Measurements from ENCODE around the gene APCDD1L. TPM values are rescaled to one million over a fixed set of nuclear protein-coding genes. Genes with fewer than 3 reads are reported as not detected.

Gene APCDD1L
- total and polyA plus RNA-seq, 4 donors, result 0.02 to 0.74 (median 0.31) TPM

GRCh38 chr20:58549231-58550209 lies 34.3 kb upstream of the APCDD1L start:
- TF ChIP-seq CTCF (IDR thresholded peaks at IDR 0.05; ENCODE audit: control extremely low read depth, extremely low read depth), result no peak
- Histone ChIP-seq H3K36me3 (ENCODE audit: control insufficient read depth in 4 of 4, insufficient read depth in 4 of 4, low read length in 4 of 4) (no peaks in the 10 kb centered on the region), H3K27me3 (ENCODE audit: control insufficient read depth in 3 of 3, insufficient read depth in 3 of 3, low read length in 2 of 3) (peaks cover 2 to 4% (median 3%) of the 10 kb centered on the region in 3 donors), H3K4me1 (ENCODE audit: control insufficient read depth in 5 of 5, insufficient read depth in 5 of 5, low read length in 5 of 5) (peaks cover 0 to 75% (median 10%) of the 10 kb centered on the region in 5 donors), H3K9ac (ENCODE audit: insufficient read depth in 1 of 2, low read length in 2 of 2) (no peak overlapping the region), H3K4me3 (no peak overlapping the region), H3K9me3 (ENCODE audit: control insufficient read depth in 4 of 4, insufficient read depth in 3 of 4, low read length in 3 of 4) (peaks cover 0 to 3% (median 0%) of the 10 kb centered on the region in 4 donors), H3K27ac (ENCODE audit: low read depth in 1 of 2, low read length in 1 of 2) (no peak overlapping the region)
- ATAC-seq (ENCODE audit: insufficient read depth, low FRiP score), result no peak
- DNase-seq, result peak; percentile 43 to 55 (median 52)
- 88% methylated on average over 13 of the region's 13 CpGs for WGBS, 2 donors

GRCh38 chr20:58547623-58548475 lies 32.6 kb upstream of the APCDD1L start:
- Histone ChIP-seq H3K9ac (ENCODE audit: insufficient read depth in 1 of 2, low read length in 2 of 2) (no peak overlapping the region), H3K27ac (ENCODE audit: low read depth in 1 of 2, low read length in 1 of 2) (no peak overlapping the region), H3K27me3 (ENCODE audit: control insufficient read depth in 3 of 3, insufficient read depth in 3 of 3, low read length in 2 of 3) (peaks cover 2 to 4% (median 3%) of the 10 kb centered on the region in 3 donors), H3K9me3 (ENCODE audit: control insufficient read depth in 4 of 4, insufficient read depth in 3 of 4, low read length in 3 of 4) (peaks cover 0 to 3% (median 0%) of the 10 kb centered on the region in 4 donors), H3K4me1 (ENCODE audit: control insufficient read depth in 5 of 5, insufficient read depth in 5 of 5, low read length in 5 of 5) (peaks cover 0 to 60% (median 7%) of the 10 kb centered on the region in 5 donors), H3K4me3 (no peak overlapping the region), H3K36me3 (ENCODE audit: control insufficient read depth in 4 of 4, insufficient read depth in 4 of 4, low read length in 4 of 4) (no peaks in the 10 kb centered on the region)
- DNase-seq (peak in 2 of 3 donors; percentile 42 to 47), ATAC-seq (ENCODE audit: insufficient read depth, low FRiP score) (no peak)
- no peak for TF ChIP-seq CTCF (IDR thresholded peaks at IDR 0.05; ENCODE audit: control extremely low read depth, extremely low read depth)
- 67 to 78% methylated on average over 11 of the region's 11 CpGs for WGBS, 2 donors

- H3K4me3 ChIP-seq, result no peak overlapping the region
- H3K9me3 ChIP-seq (ENCODE audit: control insufficient read depth in 4 of 4, insufficient read depth in 3 of 4, low read length in 3 of 4), result peaks cover 0 to 3% (median 0%) of the 10 kb centered on the region in 4 donors
- ATAC-seq (ENCODE audit: insufficient read depth, low FRiP score) (no peak), DNase-seq (peak; percentile 48 to 83 (median 80))
- peaks cover 0 to 55% (median 7%) of the 10 kb centered on the region in 5 donors for H3K4me1 ChIP-seq (ENCODE audit: control insufficient read depth in 5 of 5, insufficient read depth in 5 of 5, low read length in 5 of 5)
- H3K27ac ChIP-seq (ENCODE audit: low read depth in 1 of 2, low read length in 1 of 2), result no peak overlapping the region
- H3K36me3 ChIP-seq (ENCODE audit: control insufficient read depth in 4 of 4, insufficient read depth in 4 of 4, low read length in 4 of 4), result no peaks in the 10 kb centered on the region
- no peak for TF ChIP-seq CTCF (IDR thresholded peaks at IDR 0.05; ENCODE audit: control extremely low read depth, extremely low read depth)
- H3K27me3 ChIP-seq (ENCODE audit: control insufficient read depth in 3 of 3, insufficient read depth in 3 of 3, low read length in 2 of 3), result peaks cover 2 to 4% (median 3%) of the 10 kb centered on the region in 3 donors
- H3K9ac ChIP-seq (ENCODE audit: insufficient read depth in 1 of 2, low read length in 2 of 2), result no peak overlapping the region
- 38 to 50% methylated on average over 19 of the region's 19 CpGs for WGBS, 2 donors
Observed at GRCh38 chr20:58546756-58547622, 31.8 kb upstream of the APCDD1L start.

Measured in lung (tissue), 12 donors.